KBM-7 (cell line): ENCODE results near the gene ATL3.
A peak's percentile ranks its signal among the peaks of the same experiment; 100 is the strongest.
"Not testable (repeated sequence)": the region's sequence is repeated elsewhere in the genome, so short reads cannot be mapped to it uniquely, and the experiment has no call there.

ENCODE experiments used
- DNase-seq: peaks from one replicate; pipeline ENCODE4 v3.0.0-alpha.2; 2015
- in situ Hi-C: fragments of 300-500 bp; cut with MboI; formaldehyde crosslinking; loops from 2 replicates; pipeline ENCODE4 v1.14.3; 2020; ENCODE audit warnings: low sequenced_read_pairs, low pct_unique_long_range_greater_than_20kb, mixed read lengths

ATL3 gene

GRCh38 chr11:63602290-63603179 lies 68.6 kb downstream of the ATL3 start:
- in situ Hi-C loops, DNase-seq: not testable (repeated sequence)

DNA sequence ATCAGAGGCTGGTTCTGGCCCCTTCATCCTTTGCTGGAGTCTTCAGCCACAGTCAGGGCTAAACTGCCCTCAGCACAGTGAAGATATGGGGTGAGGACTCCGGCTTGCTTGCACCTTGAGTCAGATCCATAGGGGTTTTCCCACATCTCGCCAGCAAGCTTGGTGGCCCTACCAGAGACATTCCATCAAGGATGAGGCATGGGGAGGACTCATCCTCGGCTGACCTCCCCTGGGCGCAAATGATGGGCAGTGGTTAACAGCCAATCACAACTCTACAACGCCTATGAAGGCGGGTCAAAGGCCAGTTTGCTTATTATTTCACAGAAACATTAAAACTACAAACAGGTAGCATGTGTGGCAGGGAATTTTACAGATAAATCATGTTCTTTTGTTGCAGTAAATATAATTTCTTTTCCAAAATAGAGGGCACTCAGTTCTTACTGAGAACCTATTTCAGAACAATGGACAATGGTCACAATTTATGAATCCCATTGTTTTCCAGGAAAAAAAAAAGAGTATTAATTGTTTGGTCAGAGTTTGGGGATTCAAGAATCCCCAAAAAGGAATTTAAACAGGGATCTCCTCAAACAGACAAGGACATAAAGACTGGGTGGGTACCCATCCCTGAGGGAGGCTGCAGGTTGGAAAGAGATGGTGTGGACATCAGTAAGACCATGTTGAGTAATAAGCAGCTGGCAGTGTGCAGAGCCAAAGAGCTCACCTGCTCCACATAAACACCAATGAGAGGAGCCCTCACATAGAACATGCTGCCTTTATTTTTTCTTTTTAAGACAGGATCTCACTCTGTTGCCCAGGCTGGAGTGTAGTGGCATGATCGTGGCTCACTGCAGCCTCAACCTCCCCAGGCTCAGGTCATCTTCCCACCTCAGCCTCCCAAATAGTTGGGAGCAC lies 71.7 kb downstream of the ATL3 start:
- in situ Hi-C loops = no loop called here
- no peak for DNase-seq

GRCh38 chr11:63598556-63598955 lies 72.6 kb downstream of the ATL3 start:
- in situ Hi-C loops = no loop called here
- DNase-seq = no peak

- DNase-seq = no peak
- in situ Hi-C loops = no loop called here
These were observed 75.9 kb downstream of the ATL3 start for GRCh38 chr11:63595296-63595695.

DNA sequence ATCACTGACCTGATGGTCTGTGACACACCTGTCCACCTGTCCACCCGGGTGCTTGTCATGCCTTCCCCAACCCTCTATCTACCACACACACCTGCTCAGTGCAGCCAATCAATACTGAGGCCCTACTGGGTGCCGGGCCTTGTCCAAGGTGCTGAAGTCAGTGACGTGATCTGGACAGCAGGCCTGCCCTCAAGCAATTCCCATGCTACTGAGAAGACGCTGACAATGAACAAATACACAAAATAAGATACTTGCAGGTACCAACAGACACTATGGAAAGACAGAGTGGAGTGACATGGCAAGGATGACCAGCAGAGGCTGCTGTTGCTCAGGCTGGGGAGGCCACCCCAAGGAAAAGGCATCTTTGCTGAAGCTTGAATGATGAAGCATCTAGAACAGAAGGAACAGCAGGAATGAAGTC lies 78.2 kb downstream of the ATL3 start:
- in situ Hi-C loops = no loop called here
- peak; percentile 30 for DNase-seq

DNA sequence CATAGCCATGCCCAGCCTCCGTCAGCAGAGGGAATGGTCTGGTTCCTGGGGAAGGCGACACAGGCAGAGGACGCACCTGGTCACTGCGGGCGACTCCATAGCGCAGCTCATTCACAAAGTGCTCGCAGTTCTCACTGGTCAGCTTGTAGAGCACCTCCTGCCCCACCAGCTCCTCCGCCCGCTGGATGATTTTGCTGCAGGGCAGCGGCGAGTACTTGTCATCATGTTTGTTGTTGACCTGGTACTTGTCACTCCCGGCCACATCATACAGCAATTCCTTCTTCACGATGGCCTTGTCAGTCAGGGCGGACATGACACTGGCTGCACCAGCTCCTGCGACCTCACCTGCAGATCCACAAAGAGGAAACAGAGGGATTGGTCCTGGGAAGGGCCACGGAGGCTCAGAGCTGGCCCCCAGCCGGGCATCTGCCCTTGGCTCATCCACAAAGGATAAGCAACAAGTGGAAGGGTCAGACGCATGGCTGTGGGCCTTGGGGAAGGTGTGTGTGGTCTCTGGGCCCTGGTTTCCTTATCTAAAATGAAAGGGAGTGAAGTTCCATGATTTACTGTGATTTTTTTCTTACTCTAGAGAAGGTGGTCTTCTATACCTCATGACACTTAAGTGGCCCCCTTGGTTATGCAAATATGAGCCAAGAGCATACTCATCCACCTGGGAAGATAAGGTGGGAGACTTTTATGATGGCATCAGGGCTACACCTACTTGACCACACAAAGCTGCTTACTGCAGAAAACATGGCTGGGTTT lies 81.0 kb downstream of the ATL3 start:
- no peak for DNase-seq
- in situ Hi-C loops = no loop called here

DNA sequence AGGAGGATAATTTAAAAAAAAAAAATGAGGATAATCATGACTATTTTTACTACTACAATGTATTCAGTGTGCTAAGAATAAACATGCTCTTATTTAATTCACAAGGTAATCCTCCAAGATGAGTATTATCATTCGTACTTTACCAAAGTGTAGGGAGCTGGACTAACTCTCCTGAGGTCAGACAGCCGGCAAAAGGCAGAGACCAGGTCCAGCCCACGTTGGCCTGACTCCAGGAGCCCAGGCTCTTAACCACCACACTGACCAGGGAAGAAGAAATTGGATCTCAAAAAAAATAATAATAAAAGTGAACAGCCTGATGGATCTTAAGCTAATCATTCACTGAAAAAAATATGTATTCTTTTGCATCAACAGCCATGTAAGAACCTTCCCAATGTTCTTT lies 82.2 kb downstream of the ATL3 start:
- no peak for DNase-seq
- in situ Hi-C loops = no loop called here

DNA sequence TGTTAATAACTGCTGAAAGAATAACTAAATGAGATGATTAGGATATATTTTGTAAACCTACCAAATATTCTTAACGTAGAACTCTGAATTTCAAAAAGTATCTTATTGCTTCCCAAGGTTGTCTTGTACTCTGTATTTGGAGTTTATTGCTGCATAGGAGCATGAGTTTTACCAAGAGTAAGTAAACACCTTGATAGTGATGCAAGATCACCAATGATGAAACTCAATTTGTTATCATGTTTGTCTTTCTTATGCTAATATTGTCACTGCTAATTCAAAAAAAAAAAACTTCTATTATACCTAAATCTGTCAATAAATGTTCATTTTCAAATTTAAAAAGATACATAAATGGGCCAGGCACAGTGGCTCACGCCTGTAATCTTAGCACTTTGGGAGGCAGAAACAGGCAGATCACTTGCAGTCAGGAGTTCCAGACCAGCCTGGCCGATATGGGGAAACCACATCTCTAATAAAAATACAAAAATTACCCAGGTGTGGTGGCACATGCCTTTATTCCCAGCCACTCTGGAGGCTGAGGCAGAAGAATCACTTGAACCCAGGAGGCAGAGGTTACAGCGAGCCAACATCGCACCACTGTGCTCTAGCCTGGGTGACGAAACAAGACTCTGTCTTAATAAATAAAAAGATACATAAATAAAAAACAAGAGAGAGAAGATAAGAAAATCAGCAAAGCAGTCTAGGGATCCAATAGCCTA lies 84.6 kb downstream of the ATL3 start:
- no peak for DNase-seq
- in situ Hi-C loops = no loop called here

- DNase-seq = no peak
- in situ Hi-C loops = no loop called here
These were observed 87.9 kb downstream of the ATL3 start for GRCh38 chr11:63583357-63583677.

DNA sequence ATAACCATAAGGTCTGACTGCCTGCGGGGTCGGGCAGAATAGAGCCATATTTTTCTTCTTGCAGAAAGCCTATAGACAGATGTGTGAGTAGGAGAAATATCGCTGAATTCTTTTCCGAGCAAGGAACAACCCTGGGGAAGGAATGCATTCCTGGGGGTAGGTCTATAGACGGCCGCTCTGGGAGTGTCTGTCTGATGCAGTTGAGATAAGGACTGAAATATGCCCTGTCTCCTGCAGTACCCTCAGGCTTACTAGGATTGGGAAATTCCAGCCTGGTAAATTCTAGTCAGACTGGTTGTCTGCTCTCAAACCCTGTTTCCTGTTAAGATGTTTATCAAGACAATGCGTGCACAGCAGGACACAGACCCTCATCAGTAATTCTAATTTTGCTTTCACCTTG lies 90.0 kb downstream of the ATL3 start:
- DNase-seq, in situ Hi-C loops: not testable (repeated sequence)

GRCh38 chr11:63578882-63579281 lies 92.3 kb downstream of the ATL3 start:
- DNase-seq, in situ Hi-C loops: not testable (repeated sequence)

DNA sequence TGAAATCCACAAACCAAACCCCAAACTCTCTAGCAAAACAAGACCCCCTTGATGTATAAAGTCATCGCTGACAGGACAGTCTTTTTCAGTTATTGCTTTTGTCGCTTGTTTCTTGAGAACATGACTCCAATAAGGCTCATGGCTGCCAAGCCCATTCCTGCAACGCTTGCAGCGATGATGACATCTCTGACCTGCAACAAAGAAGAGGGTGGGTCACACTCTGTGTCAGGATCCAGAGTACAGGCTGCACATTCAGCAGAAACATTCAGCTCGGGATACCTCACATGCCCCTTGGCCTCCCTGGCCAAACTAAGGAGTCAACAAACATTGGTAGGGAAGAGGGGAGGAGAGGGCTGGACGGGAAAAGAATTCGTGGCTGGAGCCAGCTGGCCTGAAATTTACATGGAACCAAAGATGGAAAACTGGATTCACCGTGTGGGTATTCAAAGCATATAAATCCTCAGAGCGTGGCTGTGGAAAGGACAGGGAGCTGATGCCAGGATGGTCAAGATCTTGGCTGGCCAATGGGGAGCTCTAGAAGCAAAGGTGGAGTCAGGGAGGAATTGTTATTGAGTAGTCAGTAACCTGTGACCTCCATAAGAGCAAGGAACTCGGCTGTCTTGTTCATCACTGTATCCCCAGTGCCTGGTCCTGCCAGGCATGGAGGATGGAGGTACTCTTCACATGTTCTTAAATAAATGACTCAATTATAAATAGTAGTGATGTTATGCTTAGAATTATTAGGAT lies 96.1 kb downstream of the ATL3 start:
- no peak for DNase-seq
- in situ Hi-C loops = no loop called here
